Embryonic facial prominence (tissue), 1 donor: ENCODE measurements around the gene NFATC3.

Source experiments
- DNase-seq: peaks from one replicate; pipeline ENCODE4 v3.0.0-alpha.2; 2016; ENCODE audit errors: extremely low spot score

The NFATC3 gene

DNA sequence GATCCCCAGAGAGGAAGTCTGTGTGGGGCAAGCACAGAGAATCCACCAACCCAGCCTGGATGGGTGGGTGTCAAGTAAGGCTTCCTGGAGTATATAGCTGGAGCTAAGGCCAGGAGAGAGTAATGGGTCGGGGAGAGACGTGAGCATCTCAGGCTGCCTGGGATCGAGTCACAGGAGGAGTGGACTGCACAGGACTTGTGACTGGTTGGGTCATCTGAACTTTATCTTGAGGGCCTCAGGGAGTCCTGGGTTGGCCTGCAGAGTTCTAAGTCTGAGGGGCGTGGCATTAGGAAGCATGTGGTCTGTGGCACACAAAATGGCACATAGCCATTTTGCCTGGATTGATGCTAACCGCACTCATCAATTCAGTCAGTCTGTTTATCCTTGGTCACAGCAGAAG lies 161.5 kb downstream of the NFATC3 start:
- DNase-seq = no peak

DNA sequence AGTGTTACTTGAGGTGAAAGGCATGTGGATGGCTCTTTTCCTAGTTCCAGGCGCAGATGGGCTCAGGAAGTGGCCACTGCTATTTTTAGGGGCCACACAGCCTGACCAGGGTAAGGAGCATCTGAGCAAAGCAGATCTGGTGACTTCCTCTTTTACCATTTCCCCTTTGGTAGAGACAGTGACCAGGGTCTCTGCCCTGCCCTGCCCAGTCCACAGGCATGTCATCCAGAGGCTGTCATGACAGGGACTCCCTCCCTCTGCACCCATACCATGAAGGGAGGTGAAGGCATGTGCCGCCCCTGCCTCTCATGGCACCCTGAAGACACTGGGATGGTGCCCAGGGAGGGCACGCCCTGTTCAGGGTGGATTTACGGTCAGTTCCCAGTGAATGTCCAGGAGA lies 162.2 kb downstream of the NFATC3 start:
- DNase-seq = no peak

DNA sequence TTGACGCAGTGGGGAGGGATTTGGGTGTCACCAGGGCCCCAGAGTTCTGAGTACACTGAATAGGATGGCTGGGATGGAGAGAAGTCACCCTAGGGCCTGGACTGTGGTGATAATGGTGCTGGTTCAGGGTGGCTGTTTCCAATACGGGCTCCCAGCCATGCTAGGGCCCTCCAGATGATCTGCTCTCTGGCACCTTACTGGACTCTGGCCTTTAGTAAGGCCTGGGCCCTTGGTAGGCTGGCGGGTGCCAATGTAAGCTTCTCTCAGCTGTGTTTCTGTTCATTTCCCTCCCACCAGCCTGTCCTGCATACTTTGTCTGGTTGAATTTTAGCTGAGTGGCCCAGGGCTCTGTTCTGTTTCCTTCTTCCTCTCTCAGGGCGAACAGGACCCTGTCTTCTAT lies 162.8 kb downstream of the NFATC3 start:
- DNase-seq = no peak

DNA sequence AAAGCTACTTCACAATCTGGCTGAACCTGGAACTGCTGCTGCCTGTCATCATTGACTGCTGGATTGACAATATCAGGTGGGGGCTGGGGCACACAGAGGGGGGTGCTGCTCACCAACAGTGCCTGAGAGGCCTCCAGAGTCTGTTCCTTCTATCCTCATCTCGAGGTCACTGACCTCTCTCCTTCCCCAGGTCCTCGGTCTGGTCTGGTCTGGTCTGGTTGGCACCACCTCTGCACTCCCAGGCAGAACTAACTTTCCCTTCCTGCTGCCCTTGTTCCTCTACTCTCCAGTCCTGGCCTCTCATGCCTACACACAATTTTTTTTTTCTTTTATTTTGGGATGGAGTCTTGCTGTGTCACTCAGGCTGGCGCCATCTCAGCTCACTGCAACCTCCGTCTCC lies 164.2 kb downstream of the NFATC3 start:
- DNase-seq = no peak

DNA sequence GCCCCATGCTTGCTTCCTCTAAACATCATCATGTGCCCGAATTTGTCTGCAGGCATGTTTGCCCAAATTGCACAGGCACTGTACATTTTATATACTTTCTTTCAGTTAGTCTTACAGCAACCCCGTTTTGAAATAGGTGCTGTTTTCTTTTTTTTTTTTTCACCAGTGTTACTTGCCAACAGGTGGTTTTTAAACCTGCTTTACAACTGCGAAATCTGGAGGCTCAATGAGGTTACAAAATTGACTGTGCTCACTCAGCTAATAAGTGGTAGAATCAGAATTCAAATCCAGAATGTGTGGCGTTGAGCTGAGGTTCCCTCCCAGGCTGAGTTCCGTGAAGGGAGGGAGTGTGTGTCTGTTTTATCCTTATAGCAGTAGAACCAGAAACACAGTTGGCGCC lies 165.8 kb downstream of the NFATC3 start:
- no peak for DNase-seq

DNA sequence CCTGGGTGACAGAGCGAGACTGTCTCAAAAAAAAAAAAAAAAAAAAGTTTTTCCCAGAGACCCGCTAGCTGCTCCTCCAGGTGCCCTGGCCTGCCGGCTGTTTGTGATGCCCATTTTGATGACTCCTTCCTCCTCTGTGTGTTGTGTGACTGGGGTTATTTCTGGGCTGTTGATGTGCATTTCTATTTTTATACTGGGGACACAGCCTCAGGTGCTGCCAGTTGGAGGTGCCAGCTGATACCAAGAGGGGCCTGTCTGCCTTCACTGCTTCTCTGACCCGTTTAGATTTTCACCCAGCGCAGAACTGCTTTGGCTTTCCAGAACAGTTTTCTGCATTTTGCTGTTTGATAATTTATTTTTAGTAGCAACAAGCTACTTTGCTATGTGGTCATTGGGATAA lies 166.7 kb downstream of the NFATC3 start:
- no peak for DNase-seq

DNA sequence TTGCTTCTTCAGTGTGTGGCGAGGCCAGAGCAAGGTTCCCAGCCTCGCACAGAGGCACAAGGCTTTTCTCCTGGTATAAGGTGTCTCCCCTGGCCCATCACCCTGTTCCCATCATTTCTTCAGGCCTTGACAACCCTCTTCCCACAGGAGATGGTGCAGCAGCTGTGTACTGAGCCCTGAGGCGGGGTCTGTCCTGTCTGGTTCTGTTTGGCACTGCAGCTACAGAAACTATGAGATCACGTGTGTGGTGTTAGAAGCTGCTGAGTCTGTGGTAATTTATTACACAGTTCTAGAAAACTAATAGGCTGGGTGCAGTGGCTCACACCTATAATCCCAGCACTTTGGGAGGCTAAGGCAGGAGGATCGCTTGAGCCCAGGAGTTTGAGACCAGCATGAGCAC lies 167.2 kb downstream of the NFATC3 start:
- DNase-seq = no peak

DNA sequence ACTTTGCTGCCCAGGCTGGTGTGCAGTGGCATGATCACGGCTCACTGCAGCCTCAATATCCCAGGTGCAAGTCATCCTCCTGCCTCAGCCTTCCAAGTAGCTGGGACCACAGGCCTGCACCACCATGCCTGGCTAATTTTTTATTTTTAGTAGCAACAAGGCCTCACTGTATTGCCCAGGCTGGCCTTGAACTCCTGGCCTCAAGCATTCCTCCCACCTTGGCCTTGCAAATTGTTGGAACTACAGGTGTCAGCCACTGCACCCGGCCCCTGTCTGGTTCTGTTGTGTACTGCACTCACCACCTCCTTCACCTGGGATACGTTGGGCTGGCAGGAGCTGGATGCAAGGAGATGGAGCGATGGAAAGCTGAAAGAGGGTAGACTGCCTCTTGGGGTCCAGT lies 168.6 kb downstream of the NFATC3 start:
- DNase-seq = no peak

DNA sequence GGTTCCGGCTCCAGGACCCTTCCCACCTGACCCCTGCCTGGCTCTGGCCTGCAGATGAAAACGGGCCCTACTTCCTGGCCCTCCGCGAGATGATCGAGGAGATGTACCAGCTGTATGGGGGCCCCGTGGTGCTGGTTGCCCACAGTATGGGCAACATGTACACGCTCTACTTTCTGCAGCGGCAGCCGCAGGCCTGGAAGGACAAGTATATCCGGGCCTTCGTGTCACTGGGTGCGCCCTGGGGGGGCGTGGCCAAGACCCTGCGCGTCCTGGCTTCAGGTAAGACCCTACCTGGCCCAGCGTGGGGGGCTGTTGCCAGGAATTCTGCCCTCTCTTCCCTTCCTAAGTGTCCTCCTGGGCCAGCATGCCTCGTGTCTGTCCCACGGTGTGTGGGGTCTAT lies 170.5 kb downstream of the NFATC3 start:
- DNase-seq = no peak

DNA sequence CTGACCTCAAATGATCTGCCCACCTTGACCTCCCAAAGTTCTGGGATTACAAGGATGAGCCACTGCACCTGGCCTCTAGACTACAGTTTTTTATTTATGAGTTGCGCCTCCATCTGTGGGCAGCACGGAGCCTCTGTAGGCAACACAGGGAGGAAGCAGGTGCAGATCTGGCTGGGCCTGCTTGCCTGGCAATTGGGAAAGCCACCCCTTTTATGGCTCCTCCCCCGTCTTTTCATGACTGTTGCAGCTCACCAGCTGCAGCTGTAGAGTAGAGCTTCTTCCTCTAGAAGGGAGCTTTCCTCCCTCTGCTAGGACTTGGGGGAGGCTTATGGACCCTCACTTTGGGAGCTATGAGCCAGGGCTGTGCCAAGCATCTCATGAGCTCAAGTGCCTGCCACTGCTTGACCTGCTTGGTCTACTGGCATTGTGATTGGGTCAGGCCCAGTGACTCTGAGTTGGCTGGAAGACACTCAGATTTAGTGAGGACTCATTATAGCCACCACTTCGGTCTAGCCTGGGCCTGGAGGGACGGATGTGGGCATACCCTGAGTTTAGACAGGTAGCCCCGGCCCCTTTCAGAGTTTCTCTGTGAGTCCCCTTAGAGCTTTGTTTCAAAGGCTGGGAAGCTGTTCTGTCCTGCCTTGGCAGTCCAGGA lies 172.2 kb downstream of the NFATC3 start:
- DNase-seq = no peak

DNA sequence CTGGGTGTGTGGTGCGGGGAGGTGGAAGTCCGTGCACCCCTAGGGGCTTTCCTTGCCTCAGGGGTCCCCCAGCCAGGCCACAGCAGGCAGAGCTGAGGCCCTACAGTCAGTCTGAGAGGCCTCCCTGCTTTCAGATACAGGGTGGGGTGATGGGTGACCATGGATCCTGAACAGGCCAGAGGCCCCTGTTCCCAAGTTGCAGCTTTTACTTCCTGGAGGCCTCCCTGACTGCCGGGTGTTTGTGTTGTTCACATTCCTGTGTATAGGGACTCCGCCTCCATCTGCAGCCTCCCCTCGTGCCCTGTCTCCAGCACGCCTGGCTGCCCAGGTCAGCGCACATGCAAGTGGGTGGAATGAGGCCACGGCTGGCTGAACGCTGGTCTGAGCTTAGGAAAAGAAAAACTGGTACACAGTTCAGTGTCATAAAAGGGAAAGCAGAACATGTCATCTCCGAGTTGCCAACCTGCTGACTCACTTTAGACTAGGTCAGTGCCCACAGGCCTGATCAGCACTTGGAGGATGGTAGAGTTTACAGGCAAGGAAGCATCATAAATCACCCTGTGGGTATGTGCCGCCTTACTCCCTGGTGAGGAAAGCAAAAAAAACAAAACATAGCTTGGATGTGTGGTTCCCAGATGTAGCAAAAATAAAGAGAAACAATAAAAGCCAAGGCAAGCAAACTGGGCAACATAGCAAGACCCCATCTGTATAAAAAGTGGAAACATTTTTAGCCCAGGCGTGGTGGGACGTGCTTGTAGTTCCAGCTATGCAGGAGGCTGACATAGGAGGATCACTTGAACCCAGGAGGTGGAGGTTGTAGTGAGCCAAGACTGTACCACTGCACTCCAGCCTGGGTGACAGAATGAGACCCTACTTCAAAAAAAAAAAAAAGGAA lies 173.0 kb downstream of the NFATC3 start:
- no peak for DNase-seq

DNA sequence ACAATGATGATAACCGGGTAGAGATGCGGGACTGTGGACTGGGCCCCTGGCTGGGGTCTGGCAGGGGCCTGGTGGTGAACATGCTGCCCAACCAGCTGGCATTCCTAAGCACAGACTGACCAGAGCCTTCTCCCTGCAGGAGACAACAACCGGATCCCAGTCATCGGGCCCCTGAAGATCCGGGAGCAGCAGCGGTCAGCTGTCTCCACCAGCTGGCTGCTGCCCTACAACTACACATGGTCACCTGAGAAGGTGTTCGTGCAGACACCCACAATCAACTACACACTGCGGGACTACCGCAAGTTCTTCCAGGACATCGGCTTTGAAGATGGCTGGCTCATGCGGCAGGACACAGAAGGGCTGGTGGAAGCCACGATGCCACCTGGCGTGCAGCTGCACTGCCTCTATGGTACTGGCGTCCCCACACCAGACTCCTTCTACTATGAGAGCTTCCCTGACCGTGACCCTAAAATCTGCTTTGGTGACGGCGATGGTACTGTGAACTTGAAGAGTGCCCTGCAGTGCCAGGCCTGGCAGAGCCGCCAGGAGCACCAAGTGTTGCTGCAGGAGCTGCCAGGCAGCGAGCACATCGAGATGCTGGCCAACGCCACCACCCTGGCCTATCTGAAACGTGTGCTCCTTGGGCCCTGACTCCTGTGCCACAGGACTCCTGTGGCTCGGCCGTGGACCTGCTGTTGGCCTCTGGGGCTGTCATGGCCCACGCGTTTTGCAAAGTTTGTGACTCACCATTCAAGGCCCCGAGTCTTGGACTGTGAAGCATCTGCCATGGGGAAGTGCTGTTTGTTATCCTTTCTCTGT lies 174.0 kb downstream of the NFATC3 start:
- no peak for DNase-seq

DNA sequence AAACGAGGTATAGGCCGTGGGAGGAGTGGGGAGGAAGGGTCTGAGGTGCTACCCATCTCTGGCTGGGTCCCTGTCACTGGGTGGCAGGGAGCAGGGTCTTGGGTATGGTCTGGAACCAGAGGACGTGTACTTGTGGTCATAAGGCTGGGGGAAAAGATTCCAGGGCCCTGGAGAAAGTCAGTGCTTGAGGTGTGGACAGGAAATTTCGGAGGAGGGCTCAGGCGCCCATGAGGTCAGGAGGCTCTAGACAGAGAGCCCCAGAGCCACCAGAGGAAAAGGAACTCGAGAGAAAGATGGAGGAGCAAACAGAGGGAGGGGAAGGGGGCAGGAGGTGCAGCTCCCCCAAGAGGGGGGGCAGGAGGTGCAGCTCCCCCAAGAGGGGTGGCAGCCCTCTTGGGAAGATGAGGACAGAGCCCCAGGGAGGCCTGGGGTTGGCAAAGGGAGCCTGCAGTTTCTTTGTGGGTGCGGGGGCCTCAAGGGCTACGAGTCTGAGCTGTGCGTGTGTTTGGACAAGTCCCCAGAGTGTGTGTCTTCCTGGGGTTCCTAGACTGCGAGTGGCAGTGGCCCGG lies 178.5 kb downstream of the NFATC3 start:
- DNase-seq = no peak

DNA sequence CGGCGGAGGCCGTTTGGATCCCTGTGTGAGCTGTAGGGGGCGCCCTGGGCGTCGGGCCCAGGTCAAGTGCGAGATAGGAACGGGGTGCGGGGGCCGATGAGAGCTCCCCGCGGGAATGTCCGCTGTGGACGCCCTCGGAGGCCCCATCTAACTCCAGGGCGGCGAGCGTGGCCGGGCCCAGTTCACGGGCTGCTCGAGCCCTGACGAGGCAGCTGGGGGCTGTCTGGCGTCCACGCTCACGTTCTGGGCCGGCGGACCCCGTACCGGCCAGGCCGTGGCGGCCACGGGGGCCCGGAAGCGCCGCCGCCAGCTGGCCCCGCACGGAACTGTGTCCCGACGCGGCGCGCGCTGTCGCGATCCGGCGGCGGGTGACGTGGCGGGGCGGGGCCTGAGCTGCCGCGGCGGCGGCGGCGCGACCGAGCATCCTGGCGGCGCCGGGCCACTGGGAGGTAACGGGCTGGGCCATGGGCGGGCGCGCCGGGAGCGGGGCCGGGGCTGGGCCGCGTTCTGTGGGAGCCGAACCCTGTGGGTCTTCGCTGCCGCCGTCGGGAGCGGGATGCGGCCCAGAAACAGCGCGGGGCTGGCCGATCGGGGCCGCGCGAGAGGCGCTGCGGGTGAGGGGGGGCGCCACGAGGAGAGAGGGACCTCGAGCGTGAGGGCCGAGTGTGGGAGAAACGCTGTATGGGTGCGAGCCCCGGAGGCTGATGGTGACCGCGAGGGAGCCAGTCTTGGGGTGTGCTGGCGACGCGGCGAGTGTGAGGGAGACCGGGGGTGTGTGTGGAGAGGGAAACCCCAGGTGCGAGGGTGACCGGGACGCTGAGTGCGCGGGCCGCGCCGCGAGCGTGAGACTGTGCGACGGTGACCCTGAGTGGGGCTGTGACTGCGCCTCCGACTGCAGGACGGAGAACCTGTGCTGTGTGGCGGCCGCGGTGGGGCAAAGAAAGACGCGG lies 179.2 kb downstream of the NFATC3 start, which contains the start of gene SLC7A6:
Gene SLC7A6, plus strand, starts transcription at position 399 of the 950 bp plus-strand sequence. CDS start 10,201 bp downstream, outside the sequence.
- DNase-seq = no peak

DNA sequence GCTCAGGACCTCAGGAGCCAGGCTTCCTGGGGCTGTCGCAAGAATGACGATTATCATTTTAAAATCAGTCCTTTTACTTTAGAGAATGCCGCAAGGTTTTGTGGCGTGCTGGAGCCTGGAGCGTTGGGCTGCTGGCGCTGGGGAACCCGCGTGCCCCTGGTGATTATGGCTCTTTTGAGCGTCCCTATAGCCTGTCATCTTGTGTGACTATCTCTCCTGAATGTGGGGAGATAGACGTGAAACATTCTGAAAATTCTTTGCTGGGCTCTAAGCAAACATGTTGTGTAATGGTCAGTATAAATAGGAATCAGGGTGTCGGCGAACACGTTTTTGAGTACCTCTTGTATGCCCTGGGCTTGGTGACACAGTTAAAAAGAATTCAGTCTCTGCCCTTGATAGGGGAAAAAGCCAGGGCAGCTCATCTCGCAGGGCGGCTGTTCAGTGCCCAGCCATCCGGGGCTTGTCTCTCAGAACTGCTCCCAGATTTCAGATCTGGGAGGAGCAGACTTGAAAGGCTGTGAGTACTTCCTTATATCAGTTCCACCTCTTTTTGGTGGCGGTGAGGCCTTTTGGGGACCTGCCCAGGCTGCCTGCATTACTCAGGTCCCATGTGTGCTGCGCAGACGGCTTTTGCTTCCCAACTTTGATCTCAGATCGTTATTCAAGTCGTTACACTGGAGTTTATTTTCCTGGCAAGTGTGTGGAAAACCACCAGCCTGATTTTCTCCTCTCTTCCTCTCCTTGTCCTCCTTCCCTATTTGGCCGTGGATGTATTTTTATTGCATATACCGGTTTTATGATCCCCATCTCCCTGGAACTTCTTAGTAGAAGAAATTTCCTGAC lies 180.1 kb downstream of the NFATC3 start:
- no peak for DNase-seq

DNA sequence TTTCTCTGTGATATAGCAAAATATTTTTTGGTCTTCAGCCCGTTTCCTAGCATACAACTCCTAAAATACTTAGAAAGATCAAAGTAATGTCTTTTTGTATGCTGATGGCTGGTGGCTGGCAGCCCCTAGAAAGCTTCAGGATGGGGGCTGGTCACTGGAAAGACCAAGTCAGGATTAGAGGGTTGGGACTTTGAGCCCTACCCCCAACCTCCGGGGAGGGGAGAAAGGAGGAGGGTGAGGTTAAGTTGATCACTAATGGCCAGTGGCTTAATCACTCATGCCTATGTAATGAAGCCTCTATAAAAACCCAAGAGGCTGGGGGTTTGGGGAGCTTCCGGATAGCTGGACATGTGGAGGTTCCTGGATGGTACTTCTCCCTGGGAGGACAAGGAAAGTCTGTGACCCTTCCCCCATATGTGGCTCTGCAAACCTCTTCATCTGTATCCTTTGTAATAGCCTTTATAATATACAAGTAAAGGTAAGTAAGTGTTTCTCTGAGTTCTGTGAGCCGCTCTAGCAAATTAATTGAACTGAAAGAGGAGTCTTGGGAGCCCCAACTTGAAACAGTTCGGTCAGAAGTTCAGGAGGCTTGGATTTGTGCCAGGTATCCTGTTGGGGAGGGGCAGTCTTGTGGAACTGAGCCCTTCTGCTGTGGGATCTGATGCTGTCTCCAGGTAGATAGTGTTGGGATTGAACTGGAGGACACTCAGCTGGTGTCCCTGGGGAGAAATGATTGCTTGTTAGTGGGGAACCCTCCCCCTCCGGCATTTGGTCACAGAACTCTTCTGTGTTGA lies 182.6 kb downstream of the NFATC3 start:
- DNase-seq = no peak

DNA sequence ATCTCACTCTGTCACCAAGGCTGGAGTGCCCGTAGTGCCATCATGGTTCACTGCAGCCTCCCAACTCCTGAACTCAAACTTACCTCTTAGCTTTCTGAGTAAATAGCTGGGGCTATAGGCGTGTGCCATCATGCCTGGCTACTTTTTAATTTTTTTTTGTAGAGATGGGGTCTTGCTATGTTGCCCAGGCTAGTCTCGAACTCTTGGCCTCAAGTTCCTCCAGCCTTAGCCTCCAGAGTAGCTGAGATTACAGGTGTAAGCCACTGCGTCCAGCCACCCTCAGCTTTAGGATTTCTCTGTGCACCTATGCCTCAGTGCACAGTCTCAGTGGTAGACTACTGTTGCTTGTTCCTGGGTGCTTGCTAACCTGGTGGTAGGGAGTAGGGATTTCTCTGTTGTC lies 184.6 kb downstream of the NFATC3 start:
- DNase-seq = no peak

DNA sequence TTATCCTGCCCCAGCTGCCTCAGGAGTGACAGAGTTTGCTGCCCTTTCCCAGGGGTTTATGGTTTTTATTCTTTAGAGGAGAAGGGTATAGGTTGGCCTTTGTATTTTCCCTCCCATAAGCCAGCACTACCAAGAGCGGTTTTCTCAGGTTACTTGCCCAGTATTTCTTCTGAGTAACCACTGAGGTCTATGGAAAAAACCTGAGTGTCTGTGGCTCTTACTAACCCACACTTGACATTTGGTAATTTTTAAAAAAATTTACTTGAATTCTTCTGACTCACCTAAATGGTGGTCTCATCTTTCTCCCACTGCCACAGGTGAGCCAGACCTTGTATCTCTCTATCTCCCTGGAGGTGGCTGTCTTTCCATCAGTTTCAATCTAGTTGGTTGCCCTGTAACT lies 185.2 kb downstream of the NFATC3 start:
- DNase-seq = no peak
